BLaER1 (cell line): Measurements from ENCODE around the gene CD276.

Source experiments
- H3K27ac ChIP-seq: shearing (Covaris generic); formaldehyde crosslinking; 2 replicates; pipeline ENCODE4 v1.8.1; 2022
- H3K27me3 ChIP-seq: shearing (Covaris generic); formaldehyde crosslinking; 2 replicates; pipeline ENCODE4 v1.8.1; 2022
- H3K36me3 ChIP-seq: shearing (Covaris generic); formaldehyde crosslinking; 2 replicates; pipeline ENCODE4 v1.8.1; 2022
- H3K4me1 ChIP-seq: shearing (Covaris generic); formaldehyde crosslinking; 2 replicates; pipeline ENCODE4 v1.8.1; 2022
- H3K4me2 ChIP-seq: shearing (Covaris generic); formaldehyde crosslinking; 2 replicates; pipeline ENCODE4 v1.8.1; 2022
- H3K4me3 ChIP-seq: shearing (Covaris generic); formaldehyde crosslinking; 2 replicates; pipeline ENCODE4 v1.8.1; 2022
- H3K9ac ChIP-seq: shearing (Covaris generic); formaldehyde crosslinking; 2 replicates; pipeline ENCODE4 v1.8.1; 2022
- H3K9me3 ChIP-seq: shearing (Covaris generic); formaldehyde crosslinking; 2 replicates; pipeline ENCODE4 v1.8.1; 2022
- H4K20me1 ChIP-seq: shearing (Covaris generic); formaldehyde crosslinking; 2 replicates; pipeline ENCODE4 v1.8.1; 2022
- Cebpa-rat ChIP-seq: shearing (Covaris generic); IDR thresholded peaks from 2 replicates; pipeline ENCODE4 v1.8.1; 2022

CD276 gene

GRCh38 chr15:73674587-73674986, 9.6 kb upstream of the CD276 start:
- Histone ChIP-seq H3K9me3 (peaks cover 10% of the 10 kb centered on the region), H3K27me3 (no peaks in the 10 kb centered on the region), H4K20me1 (no peaks in the 10 kb centered on the region), H3K36me3 (no peaks in the 10 kb centered on the region), H3K4me1 (no peaks in the 10 kb centered on the region), H3K27ac (no peak overlapping the region), H3K9ac (no peak overlapping the region), H3K4me3 (no peak overlapping the region), H3K4me2 (no peak overlapping the region)
- no peak for TF ChIP-seq Cebpa-rat

GRCh38 chr15:73677146-73677607, 7.0 kb upstream of the CD276 start:
- H3K9me3 ChIP-seq: peaks cover 5% of the 10 kb centered on the region
- no peak overlapping the region for H3K27ac ChIP-seq
- H3K4me2 ChIP-seq: no peak overlapping the region
- no peak overlapping the region for H3K4me3 ChIP-seq
- H3K27me3 ChIP-seq: no peaks in the 10 kb centered on the region
- no peaks in the 10 kb centered on the region for H3K4me1 ChIP-seq
- TF ChIP-seq Cebpa-rat: no peak
- no peaks in the 10 kb centered on the region for H4K20me1 ChIP-seq
- H3K36me3 ChIP-seq: no peaks in the 10 kb centered on the region
- no peak overlapping the region for H3K9ac ChIP-seq

- Histone ChIP-seq H3K27me3 (no peaks in the 10 kb centered on the region), H3K4me1 (no peaks in the 10 kb centered on the region), H3K36me3 (no peaks in the 10 kb centered on the region), H4K20me1 (no peaks in the 10 kb centered on the region), H3K4me3 (no peak overlapping the region), H3K27ac (no peak overlapping the region), H3K9me3 (no peaks in the 10 kb centered on the region), H3K9ac (no peak overlapping the region), H3K4me2 (no peak overlapping the region)
- TF ChIP-seq Cebpa-rat: no peak
Observed at GRCh38 chr15:73677733-73678132, 6.5 kb upstream of the CD276 start.

- H3K27me3 ChIP-seq: no peaks in the 10 kb centered on the region
- H3K36me3 ChIP-seq: no peaks in the 10 kb centered on the region
- H3K4me2 ChIP-seq: no peak overlapping the region
- peaks cover 7% of the 10 kb centered on the region for H3K4me1 ChIP-seq
- H4K20me1 ChIP-seq: no peaks in the 10 kb centered on the region
- no peak for TF ChIP-seq Cebpa-rat
- H3K9me3 ChIP-seq: no peaks in the 10 kb centered on the region
- H3K4me3 ChIP-seq: no peak overlapping the region
- H3K27ac ChIP-seq: no peak overlapping the region
- no peak overlapping the region for H3K9ac ChIP-seq
Observed at GRCh38 chr15:73678498-73678897, 5.7 kb upstream of the CD276 start.

GRCh38 chr15:73679180-73679579, 5.0 kb upstream of the CD276 start:
- H3K9me3 ChIP-seq: no peaks in the 10 kb centered on the region
- no peak overlapping the region for H3K27ac ChIP-seq
- H3K4me2 ChIP-seq: no peak overlapping the region
- H3K36me3 ChIP-seq: no peaks in the 10 kb centered on the region
- H3K9ac ChIP-seq: no peak overlapping the region
- H3K4me1 ChIP-seq: peaks cover 11% of the 10 kb centered on the region
- no peak overlapping the region for H3K4me3 ChIP-seq
- no peaks in the 10 kb centered on the region for H4K20me1 ChIP-seq
- H3K27me3 ChIP-seq: no peaks in the 10 kb centered on the region
- TF ChIP-seq Cebpa-rat: no peak

- H3K9me3 ChIP-seq: no peaks in the 10 kb centered on the region
- no peak overlapping the region for H3K9ac ChIP-seq
- H3K4me2 ChIP-seq: no peak overlapping the region
- no peaks in the 10 kb centered on the region for H3K36me3 ChIP-seq
- no peak overlapping the region for H3K27ac ChIP-seq
- TF ChIP-seq Cebpa-rat: no peak
- H4K20me1 ChIP-seq: no peaks in the 10 kb centered on the region
- no peak overlapping the region for H3K4me3 ChIP-seq
- H3K4me1 ChIP-seq: peaks cover 11% of the 10 kb centered on the region
- no peaks in the 10 kb centered on the region for H3K27me3 ChIP-seq
Observed at GRCh38 chr15:73679964-73680363, 4.2 kb upstream of the CD276 start.

GRCh38 chr15:73680549-73680948, 3.6 kb upstream of the CD276 start:
- Histone ChIP-seq H3K27me3 (no peaks in the 10 kb centered on the region), H3K36me3 (no peaks in the 10 kb centered on the region), H4K20me1 (no peaks in the 10 kb centered on the region), H3K9ac (no peak overlapping the region), H3K4me2 (no peak overlapping the region), H3K4me1 (peaks cover 13% of the 10 kb centered on the region), H3K4me3 (no peak overlapping the region), H3K9me3 (no peaks in the 10 kb centered on the region), H3K27ac (no peak overlapping the region)
- no peak for TF ChIP-seq Cebpa-rat

GRCh38 chr15:73681063-73681462, 3.1 kb upstream of the CD276 start:
- no peak overlapping the region for H3K9ac ChIP-seq
- no peaks in the 10 kb centered on the region for H3K9me3 ChIP-seq
- no peak overlapping the region for H3K4me2 ChIP-seq
- H4K20me1 ChIP-seq: peaks cover 4% of the 10 kb centered on the region; the same call in 1 of the 2 replicates
- H3K4me3 ChIP-seq: no peak overlapping the region
- no peak overlapping the region for H3K27ac ChIP-seq
- TF ChIP-seq Cebpa-rat: no peak
- no peaks in the 10 kb centered on the region for H3K36me3 ChIP-seq
- no peaks in the 10 kb centered on the region for H3K27me3 ChIP-seq
- H3K4me1 ChIP-seq: peaks cover 18% of the 10 kb centered on the region

- H3K36me3 ChIP-seq: no peaks in the 10 kb centered on the region
- no peak overlapping the region for H3K9ac ChIP-seq
- H3K4me2 ChIP-seq: no peak overlapping the region
- no peak overlapping the region for H3K4me3 ChIP-seq
- no peaks in the 10 kb centered on the region for H3K9me3 ChIP-seq
- peaks cover 26% of the 10 kb centered on the region for H3K4me1 ChIP-seq
- TF ChIP-seq Cebpa-rat: no peak
- peaks cover 10% of the 10 kb centered on the region for H4K20me1 ChIP-seq
- H3K27ac ChIP-seq: no peak overlapping the region
- no peaks in the 10 kb centered on the region for H3K27me3 ChIP-seq
Observed at GRCh38 chr15:73681856-73682599, 2.2 kb upstream of the CD276 start.

GRCh38 chr15:73682600-73683090, 1.5 kb upstream of the CD276 start:
- H3K36me3 ChIP-seq: no peaks in the 10 kb centered on the region
- H3K4me3 ChIP-seq: no peak overlapping the region
- H3K9ac ChIP-seq: no peak overlapping the region
- no peak overlapping the region for H3K4me2 ChIP-seq
- peaks cover 17% of the 10 kb centered on the region for H4K20me1 ChIP-seq
- H3K9me3 ChIP-seq: no peaks in the 10 kb centered on the region
- H3K27me3 ChIP-seq: no peaks in the 10 kb centered on the region
- H3K27ac ChIP-seq: no peak overlapping the region
- H3K4me1 ChIP-seq: peaks cover 26% of the 10 kb centered on the region
- TF ChIP-seq Cebpa-rat: no peak
